Panc1 (cell line): ENCODE measurements around the gene KLHDC1. TPM values are rescaled to one million over a fixed set of nuclear protein-coding genes. Genes with fewer than 3 reads are reported as not detected.

Experiments
- ATAC-seq: fragments of 200-7000 bp; cut with Tn5 transposase; 2 replicates; pipeline ENCODE4 v1.9.1; 2020; ENCODE audit warnings: mild to moderate bottlenecking, moderate library complexity
- BruUV-seq: library from RNA; stranded (reverse); fragments of 400-500 nt; replicated peaks from 2 replicates; lab custom pipeline; 2021; lab: Mats Ljungman, UMichigan
- CTCF ChIA-PET: fragments of 300-600 bp; sonication (Branson Sonifier 250); formaldehyde crosslinking; loops from one replicate; lab custom pipeline; 2022; ENCODE audit warnings: antibody characterized with exemption; lab: Charles Lee
- POLR2A ChIA-PET: fragments of 300-600 bp; sonication (Branson Sonifier 250); formaldehyde crosslinking; loops from one replicate; lab custom pipeline; 2022; ENCODE audit warnings: antibody characterized with exemption; lab: Charles Lee
- DNase-seq: peaks from one replicate; pipeline ENCODE4 v3.0.0-alpha.2; 2010; ENCODE audit warnings: low read depth, low spot score
- H3K27ac ChIP-seq: 2 replicates; pipeline ENCODE4 v1.5.1; 2011; ENCODE audit warnings: mild to moderate bottlenecking, low read length, inconsistent platforms
- H3K27me3 ChIP-seq: fragments of 200-500 bp; sonication (Bioruptor generic); 2 replicates; pipeline ENCODE4 v1.6.0; 2014; ENCODE audit warnings: low read length, inconsistent platforms; ENCODE audit not compliant: control insufficient read depth, insufficient read depth
- H3K36me3 ChIP-seq: fragments of 200-500 bp; sonication (Bioruptor generic); 2 replicates; pipeline ENCODE4 v1.5.1; 2014; ENCODE audit warnings: inconsistent platforms, mild to moderate bottlenecking, low read length, moderate library complexity; ENCODE audit not compliant: control insufficient read depth, insufficient read depth
- H3K4me1 ChIP-seq: 2 replicates; pipeline ENCODE4 v1.5.1; 2011; ENCODE audit warnings: inconsistent platforms, mild to moderate bottlenecking, low read length, moderate library complexity; ENCODE audit not compliant: control insufficient read depth, insufficient read depth
- H3K4me3 ChIP-seq, 2 experiments: 2 replicates each; pipeline ENCODE4 v1.5.1; 2011 to 2012; ENCODE audit warnings: low read depth in 2 of 2, low read length in 2 of 2, mild to moderate bottlenecking in 2 of 2, inconsistent platforms in 1 of 2, moderate library complexity in 1 of 2
- H3K9me3 ChIP-seq: fragments of 200-500 bp; sonication (Bioruptor generic); 2 replicates; pipeline ENCODE4 v1.5.1; 2014; ENCODE audit warnings: low read depth, mild to moderate bottlenecking, inconsistent platforms, low read length, moderate library complexity; ENCODE audit not compliant: control insufficient read depth, insufficient read depth
- POLR2AphosphoS5 ChIP-seq: IDR thresholded peaks from 2 replicates; pipeline ENCODE4 v1.6.1; 2012; ENCODE audit warnings: mild to moderate bottlenecking, low read depth, low read length, moderate library complexity
- SIN3A ChIP-seq: IDR thresholded peaks from 2 replicates; pipeline ENCODE4 v1.6.1; 2012; ENCODE audit warnings: low read depth, mild to moderate bottlenecking, low read length, moderate library complexity, borderline replicate concordance; ENCODE audit not compliant: insufficient read depth
- TCF7L2 ChIP-seq: IDR thresholded peaks from 2 replicates; pipeline ENCODE4 v1.6.1; 2011; ENCODE audit warnings: mild to moderate bottlenecking, low read depth, low read length, inconsistent platforms
- in situ Hi-C: cut with HindIII; loops from 2 replicates; pipeline ENCODE4 v1.10.0; 2016; ENCODE audit warnings: low sequenced_read_pairs, low pct_unique_long_range_greater_than_20kb
- intact Hi-C: fragments of 100-400 bp; cut with micrococcal nuclease; formaldehyde crosslinking; loops from one replicate; pipeline ENCODE4 v1.10.0; 2022; ENCODE audit not compliant: unreplicated experiment
- total RNA-seq: library from RNA; stranded (reverse); gene quantifications from one replicate; pipeline ENCODE4 v1.2.1, GENCODE V29; 2021; ENCODE audit not compliant: unreplicated experiment
- TF ChIP-seq, protein P1 (sequence below): fragments of 450-650 bp; IDR thresholded peaks from 2 replicates; pipeline ENCODE4 v1.5.1; 2017; ENCODE audit warnings: mild to moderate bottlenecking
- TF ChIP-seq, protein P2 (sequence below), 2 experiments: IDR thresholded peaks; 2 replicates each; pipeline ENCODE4 v1.6.1; 2011 to 2012; ENCODE audit warnings: low read depth in 2 of 2, control low read depth in 1 of 2, low read length in 1 of 2, mild to moderate bottlenecking in 1 of 2, moderate library complexity in 1 of 2; ENCODE audit not compliant: insufficient read depth in 1 of 2

The KLHDC1 gene
- total RNA-seq, 1 experiment from 2014 or later: 1.3 TPM

DNA sequence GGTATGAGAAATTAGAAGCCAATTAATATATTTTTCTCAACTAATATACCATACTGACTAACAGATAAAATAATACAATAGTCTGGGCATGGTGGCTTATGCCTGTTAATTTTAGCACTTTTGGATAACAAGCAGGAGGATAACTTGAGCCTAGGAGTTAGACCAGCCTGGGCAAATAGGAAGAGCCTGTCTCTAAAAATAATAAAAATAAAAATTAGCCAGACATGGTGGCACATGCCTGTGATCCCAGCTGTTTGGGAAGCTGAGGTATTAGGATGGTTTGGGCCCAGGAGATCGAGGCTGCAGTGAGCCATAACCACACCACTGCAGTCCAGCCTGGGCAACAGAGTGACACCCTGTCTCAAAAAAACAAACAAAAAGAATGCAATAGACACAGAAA lies 99.7 kb downstream of the KLHDC1 start:
- CTCF ChIA-PET: no interaction called here
- Histone ChIP-seq H3K4me3 (no peak overlapping the region), H3K36me3 (peaks cover 22% of the 10 kb centered on the region), H3K4me1 (no peaks in the 10 kb centered on the region), H3K9me3 (no peaks in the 10 kb centered on the region), H3K27ac (no peak overlapping the region), H3K27me3 (no peaks in the 10 kb centered on the region)
- TF ChIP-seq, protein P1, sequence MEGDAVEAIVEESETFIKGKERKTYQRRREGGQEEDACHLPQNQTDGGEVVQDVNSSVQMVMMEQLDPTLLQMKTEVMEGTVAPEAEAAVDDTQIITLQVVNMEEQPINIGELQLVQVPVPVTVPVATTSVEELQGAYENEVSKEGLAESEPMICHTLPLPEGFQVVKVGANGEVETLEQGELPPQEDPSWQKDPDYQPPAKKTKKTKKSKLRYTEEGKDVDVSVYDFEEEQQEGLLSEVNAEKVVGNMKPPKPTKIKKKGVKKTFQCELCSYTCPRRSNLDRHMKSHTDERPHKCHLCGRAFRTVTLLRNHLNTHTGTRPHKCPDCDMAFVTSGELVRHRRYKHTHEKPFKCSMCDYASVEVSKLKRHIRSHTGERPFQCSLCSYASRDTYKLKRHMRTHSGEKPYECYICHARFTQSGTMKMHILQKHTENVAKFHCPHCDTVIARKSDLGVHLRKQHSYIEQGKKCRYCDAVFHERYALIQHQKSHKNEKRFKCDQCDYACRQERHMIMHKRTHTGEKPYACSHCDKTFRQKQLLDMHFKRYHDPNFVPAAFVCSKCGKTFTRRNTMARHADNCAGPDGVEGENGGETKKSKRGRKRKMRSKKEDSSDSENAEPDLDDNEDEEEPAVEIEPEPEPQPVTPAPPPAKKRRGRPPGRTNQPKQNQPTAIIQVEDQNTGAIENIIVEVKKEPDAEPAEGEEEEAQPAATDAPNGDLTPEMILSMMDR: no peak
- TF ChIP-seq SIN3A: no peak
- TF ChIP-seq POLR2AphosphoS5: no peak
- TF ChIP-seq TCF7L2: no peak
- TF ChIP-seq, protein P2, sequence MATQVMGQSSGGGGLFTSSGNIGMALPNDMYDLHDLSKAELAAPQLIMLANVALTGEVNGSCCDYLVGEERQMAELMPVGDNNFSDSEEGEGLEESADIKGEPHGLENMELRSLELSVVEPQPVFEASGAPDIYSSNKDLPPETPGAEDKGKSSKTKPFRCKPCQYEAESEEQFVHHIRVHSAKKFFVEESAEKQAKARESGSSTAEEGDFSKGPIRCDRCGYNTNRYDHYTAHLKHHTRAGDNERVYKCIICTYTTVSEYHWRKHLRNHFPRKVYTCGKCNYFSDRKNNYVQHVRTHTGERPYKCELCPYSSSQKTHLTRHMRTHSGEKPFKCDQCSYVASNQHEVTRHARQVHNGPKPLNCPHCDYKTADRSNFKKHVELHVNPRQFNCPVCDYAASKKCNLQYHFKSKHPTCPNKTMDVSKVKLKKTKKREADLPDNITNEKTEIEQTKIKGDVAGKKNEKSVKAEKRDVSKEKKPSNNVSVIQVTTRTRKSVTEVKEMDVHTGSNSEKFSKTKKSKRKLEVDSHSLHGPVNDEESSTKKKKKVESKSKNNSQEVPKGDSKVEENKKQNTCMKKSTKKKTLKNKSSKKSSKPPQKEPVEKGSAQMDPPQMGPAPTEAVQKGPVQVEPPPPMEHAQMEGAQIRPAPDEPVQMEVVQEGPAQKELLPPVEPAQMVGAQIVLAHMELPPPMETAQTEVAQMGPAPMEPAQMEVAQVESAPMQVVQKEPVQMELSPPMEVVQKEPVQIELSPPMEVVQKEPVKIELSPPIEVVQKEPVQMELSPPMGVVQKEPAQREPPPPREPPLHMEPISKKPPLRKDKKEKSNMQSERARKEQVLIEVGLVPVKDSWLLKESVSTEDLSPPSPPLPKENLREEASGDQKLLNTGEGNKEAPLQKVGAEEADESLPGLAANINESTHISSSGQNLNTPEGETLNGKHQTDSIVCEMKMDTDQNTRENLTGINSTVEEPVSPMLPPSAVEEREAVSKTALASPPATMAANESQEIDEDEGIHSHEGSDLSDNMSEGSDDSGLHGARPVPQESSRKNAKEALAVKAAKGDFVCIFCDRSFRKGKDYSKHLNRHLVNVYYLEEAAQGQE (IDR thresholded peaks at IDR 0.05; ENCODE audit: insufficient read depth in 1 of 2, low read depth in 2 of 2, low read length in 1 of 2): no peak
- BruUV-seq: no TSS peak
- POLR2A ChIA-PET: no interaction called here
- in situ Hi-C loops (no loop called here), intact Hi-C loops (no loop called here)
- DNase-seq (no peak), ATAC-seq (no peak)

DNA sequence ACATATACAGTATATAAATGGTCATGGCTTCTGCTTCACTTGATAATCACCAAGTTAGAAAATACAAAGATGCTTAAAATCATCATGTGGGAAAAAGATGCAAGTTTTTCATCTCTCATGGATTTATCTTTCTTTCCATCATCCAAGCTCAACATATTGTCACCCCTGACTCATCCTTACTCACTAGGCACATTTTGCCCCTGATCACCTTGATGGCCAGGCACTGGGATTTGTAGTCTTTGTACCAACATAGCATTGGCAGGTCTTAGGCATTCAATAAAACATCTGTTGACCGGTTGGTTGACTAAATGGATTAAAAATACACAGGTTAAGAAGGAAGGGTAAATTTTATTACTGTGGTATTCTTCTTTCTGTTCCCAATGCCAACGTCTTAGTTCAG lies 103.1 kb downstream of the KLHDC1 start:
- CTCF ChIA-PET: no interaction called here

More for the DNA sequence above, 103.1 kb downstream of the KLHDC1 start:
- no peaks in the 10 kb centered on the region for H3K27me3 ChIP-seq
- no peak for TF ChIP-seq POLR2AphosphoS5
- no peak for TF ChIP-seq SIN3A
- TF ChIP-seq TCF7L2: no peak
- TF ChIP-seq, protein P2 (IDR thresholded peaks at IDR 0.05; ENCODE audit: insufficient read depth in 1 of 2, low read depth in 2 of 2, low read length in 1 of 2): no peak
- TF ChIP-seq, protein P1: no peak
- POLR2A ChIA-PET: no interaction called here
- BruUV-seq: no TSS peak
- ATAC-seq: no peak
- intact Hi-C loops (no loop called here), in situ Hi-C loops (no loop called here)
- no peak overlapping the region for H3K27ac ChIP-seq
- no peaks in the 10 kb centered on the region for H3K4me1 ChIP-seq
- no peak for DNase-seq
- H3K36me3 ChIP-seq: peaks cover 35% of the 10 kb centered on the region
- no peaks in the 10 kb centered on the region for H3K9me3 ChIP-seq
- H3K4me3 ChIP-seq: no peak overlapping the region

Other genes with a start within 250 kb of the KLHDC1 start
- 866 TPM for gene RPS29, start 106.7 kb upstream of the KLHDC1 start, total RNA-seq
- 23.3 TPM for gene LRR1, start 94.2 kb upstream of the KLHDC1 start, total RNA-seq
- gene RPL36AL, start 72.5 kb upstream of the KLHDC1 start, total RNA-seq: 136 TPM
- gene MGAT2, start 72.3 kb upstream of the KLHDC1 start, total RNA-seq: 51.4 TPM
- gene DNAAF2, start 57.9 kb upstream of the KLHDC1 start, total RNA-seq: 8.2 TPM
- gene POLE2, start 4.9 kb upstream of the KLHDC1 start, total RNA-seq: 17.4 TPM
- 24.5 TPM for gene KLHDC2, start 75.0 kb downstream of the KLHDC1 start, total RNA-seq
- gene NEMF, start 159.7 kb downstream of the KLHDC1 start, total RNA-seq: 38.3 TPM
- 63.2 TPM for gene ARF6, start 200.0 kb downstream of the KLHDC1 start, total RNA-seq